ENCODE results near the gene BAZ1A.

The BAZ1A gene, protein sequence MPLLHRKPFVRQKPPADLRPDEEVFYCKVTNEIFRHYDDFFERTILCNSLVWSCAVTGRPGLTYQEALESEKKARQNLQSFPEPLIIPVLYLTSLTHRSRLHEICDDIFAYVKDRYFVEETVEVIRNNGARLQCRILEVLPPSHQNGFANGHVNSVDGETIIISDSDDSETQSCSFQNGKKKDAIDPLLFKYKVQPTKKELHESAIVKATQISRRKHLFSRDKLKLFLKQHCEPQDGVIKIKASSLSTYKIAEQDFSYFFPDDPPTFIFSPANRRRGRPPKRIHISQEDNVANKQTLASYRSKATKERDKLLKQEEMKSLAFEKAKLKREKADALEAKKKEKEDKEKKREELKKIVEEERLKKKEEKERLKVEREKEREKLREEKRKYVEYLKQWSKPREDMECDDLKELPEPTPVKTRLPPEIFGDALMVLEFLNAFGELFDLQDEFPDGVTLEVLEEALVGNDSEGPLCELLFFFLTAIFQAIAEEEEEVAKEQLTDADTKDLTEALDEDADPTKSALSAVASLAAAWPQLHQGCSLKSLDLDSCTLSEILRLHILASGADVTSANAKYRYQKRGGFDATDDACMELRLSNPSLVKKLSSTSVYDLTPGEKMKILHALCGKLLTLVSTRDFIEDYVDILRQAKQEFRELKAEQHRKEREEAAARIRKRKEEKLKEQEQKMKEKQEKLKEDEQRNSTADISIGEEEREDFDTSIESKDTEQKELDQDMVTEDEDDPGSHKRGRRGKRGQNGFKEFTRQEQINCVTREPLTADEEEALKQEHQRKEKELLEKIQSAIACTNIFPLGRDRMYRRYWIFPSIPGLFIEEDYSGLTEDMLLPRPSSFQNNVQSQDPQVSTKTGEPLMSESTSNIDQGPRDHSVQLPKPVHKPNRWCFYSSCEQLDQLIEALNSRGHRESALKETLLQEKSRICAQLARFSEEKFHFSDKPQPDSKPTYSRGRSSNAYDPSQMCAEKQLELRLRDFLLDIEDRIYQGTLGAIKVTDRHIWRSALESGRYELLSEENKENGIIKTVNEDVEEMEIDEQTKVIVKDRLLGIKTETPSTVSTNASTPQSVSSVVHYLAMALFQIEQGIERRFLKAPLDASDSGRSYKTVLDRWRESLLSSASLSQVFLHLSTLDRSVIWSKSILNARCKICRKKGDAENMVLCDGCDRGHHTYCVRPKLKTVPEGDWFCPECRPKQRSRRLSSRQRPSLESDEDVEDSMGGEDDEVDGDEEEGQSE (N-terminal part only)

DNA sequence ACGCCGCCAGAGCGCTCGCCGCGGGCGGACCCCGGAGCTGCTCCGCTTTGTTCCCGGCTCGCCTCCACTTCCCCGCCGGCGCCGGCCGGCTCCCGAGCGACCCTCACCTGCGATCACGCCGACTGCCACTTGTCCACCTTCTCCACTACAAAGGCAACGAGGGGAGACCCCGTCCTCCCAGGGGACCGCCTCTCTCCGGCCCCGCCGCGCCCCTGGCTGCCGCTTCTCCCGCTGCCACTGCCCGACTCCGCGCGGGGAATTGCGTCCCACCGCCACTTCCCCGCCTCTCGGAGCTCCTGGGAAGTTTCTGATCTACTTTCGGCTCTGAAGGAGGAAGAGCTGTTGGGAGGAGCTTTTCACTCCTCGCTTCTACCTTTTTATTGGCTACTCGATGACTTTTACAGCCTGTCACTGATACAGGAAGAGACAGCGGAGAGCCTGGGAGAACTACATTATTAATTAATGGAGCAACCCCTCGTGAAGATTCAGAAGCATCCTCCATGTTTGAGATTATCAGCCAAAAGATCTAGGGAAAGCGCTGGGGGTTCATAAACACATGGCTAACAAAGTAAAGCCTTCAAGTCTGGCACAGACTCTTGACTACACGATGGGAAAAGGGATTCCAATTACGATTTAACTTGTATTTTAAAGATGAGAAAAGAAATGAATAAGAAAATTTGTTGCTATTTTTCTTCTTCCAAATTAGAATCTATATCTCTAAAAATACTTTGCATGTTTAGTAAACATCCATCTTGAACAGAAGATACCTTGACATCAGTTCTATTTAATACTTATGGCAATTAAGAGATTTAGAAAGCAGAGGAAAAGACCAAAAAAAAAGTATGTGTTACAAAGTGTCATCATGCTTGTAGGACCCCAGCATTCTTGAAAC is at the start of gene BAZ1A:
TSS of gene BAZ1A (minus strand) at position 330 of the 892 bp plus-strand sequence. CDS start 756 bp downstream, outside the sequence.
- FAIRE-seq = no peak

DNA sequence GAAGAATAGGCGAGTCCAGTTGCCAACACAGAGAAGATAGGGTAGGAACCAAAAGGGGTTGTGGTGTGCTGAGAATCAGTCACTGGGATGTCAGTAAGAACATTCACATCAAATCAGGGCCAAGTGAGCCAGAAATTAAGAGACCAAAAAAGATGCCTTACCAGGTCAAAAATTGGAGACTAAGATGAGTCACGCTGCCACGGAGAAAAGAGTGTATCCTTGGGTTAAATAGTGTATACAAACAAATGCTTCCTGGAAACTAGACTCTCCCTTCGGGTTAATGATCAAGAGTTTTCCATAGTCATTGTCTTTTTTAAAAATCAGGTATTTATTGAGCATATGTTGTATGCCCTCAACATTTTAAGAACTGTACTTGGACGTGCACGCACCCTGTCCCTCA is 45.2 kb upstream of the BAZ1A start:
- FAIRE-seq = no peak

DNA sequence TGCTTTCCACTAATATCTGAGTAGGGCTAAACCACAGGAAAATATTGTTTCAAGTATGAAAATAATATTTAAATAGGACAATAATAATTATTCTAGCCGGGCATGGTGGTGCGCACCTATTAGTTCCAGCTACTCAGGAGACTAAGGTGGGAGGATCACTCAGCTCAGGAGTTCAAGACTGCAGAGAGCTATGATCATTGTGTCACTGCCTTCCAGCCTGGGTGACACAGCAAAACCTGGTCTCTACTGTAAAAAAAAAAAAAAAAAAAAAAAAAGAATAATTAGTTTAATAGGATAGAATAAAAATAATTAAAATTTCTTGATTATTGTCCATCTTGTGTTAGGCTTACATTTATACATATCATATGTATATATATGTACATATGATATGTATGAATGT is 38.5 kb upstream of the BAZ1A start:
- no peak for FAIRE-seq

DNA sequence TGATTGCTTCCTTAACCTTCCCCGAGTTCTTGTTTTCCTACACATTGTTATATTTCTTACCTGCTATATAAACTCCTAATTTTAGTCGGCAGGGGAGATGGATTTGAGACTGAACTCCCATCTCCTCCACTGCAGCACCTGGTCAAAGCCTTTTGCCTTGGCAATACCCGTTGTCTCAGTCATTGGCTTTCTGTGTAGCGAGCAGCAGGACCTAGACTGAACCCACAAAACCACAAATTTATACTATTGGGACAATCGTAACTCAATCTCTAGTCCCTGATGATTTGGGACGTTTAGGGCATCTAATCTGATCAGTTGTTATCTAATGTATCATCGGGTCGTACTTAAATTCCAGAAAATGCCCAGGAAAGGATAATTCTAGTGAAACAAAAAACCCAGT is 37.8 kb upstream of the BAZ1A start:
- no peak for FAIRE-seq

DNA sequence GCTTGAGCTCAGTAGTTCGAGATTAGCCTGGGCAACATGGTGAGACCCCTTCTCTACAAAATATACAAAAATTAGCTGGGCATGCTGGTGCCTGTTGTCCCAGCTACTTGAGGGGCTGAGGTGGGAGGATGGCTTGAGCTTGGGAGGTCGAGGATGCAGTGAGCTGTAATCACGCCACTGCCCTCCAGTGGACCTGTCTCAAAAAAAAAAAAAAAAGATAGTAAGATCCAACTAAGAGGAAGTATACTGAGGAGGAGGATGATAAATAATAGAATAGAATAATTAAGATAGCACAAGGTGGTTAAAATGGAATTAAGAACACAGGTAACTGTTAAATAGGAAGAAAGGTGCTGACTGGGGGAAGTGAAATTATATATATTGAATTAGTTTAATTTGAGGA is 37.0 kb upstream of the BAZ1A start:
- FAIRE-seq = no peak

DNA sequence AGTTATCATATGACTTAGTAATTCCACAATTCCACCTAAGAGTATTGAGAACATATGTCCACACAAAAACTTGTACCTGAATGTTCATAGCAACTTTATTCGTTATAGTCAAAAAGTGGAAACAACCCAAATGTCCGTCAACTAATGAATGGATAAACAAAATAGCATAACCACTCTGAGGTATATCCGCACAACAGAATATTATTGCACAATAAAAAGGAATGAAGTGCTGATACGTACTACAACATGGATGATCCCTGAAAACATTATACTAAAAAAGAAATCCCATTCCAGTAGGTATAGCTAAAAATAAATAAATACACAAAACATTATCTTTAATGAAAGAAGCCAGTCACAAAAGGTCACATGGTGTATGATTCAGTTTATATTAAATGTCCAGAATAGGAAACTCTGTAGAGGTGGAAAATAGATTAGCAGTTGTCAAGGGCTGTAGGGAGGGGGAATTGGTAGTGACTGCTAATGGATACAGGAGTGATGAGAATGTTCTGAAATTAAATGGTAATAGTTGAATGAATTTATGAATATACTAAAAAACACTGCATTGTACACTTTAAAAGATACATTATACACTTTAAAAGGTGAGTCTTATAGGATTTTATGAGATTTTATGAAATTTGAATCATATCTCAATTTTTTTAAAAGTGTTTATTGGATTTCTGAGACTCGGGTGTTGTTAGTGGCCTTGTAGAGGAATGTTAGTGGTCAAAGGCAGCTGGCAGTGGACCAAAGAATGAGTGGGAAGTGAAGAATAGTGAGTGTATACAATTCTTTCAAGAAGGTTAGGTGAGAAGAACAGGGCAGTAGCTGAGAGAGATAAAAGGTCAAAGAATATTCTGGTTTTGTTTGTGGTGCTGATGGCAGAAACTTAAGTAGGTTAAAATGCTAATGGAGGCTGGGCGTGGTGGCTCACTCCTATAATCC is 36.3 kb upstream of the BAZ1A start:
- no peak for FAIRE-seq

DNA sequence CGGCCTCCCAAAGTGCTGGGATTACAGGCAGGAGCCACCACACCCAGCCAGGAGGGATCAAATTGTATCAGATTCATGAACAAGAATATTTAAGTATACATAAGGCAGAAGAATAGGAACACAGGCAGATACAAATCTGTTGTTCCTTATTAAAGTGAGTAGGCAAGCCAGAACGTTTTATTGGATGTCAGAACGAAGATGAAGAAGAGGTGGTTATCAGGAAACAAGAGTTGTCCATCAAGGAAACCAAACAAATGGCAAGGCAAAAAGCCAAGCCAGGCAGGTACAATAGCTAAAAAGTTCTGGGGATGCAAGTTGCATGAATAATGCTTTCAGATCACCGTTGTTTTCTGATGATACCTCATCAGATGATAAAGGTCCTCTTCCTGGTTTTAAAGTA is 31.1 kb upstream of the BAZ1A start:
- FAIRE-seq = no peak

DNA sequence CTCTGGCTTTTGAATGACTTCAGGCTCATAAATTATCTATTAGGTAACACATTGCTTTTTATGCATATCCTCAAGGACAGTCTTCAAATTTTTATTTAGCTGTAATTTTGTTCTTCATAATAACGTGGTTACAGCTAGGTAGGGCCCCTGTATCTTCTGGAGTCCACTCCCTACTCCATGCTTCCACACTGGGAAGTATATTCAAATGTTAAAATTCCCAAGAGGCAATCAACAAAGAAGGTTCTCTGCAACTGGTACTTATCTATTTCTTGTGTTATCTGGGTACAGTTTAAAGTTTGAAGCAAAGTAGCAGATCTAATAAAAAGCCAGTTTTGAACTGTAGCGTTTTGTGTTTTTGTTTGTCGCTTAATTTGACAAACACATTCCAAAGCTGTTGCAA is 20.1 kb upstream of the BAZ1A start:
- no peak for FAIRE-seq

DNA sequence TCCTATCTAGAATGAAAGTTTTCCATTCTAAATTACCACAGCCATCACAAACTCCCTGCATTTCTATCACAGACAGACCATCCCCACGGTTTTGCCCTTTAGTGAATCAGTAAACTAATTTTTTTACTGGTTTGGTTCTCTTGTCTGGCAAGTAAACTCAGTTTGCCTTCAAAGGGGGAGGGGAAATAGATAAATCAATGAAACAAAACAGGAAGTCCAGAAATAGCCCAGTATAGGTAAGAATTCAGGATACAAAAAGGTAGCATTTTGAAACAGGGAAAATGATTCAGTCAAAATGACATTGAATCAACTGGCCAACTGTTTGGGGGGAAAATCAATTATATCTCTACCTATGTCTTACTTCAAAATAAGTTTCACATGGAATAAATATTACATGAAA is 15.8 kb upstream of the BAZ1A start:
- FAIRE-seq = no peak

DNA sequence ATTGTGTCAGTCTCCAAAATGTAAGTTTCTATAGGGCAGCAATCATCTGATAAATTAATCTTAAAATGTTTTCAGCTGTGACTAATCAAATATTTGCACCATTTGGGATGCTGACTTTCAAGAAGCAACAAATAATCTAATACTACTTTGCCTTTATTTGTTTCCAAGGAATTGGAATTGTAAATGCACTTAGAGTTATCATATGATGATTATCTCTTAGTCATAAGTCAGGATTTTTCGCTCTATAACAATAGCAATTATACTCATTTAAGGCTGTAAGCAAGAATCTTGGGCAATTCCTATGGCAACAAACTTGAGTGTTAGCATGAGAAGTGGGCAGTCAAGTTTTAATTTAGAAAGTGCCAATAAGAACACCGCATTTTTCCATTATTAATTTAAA is 13.0 kb upstream of the BAZ1A start:
- no peak for FAIRE-seq

DNA sequence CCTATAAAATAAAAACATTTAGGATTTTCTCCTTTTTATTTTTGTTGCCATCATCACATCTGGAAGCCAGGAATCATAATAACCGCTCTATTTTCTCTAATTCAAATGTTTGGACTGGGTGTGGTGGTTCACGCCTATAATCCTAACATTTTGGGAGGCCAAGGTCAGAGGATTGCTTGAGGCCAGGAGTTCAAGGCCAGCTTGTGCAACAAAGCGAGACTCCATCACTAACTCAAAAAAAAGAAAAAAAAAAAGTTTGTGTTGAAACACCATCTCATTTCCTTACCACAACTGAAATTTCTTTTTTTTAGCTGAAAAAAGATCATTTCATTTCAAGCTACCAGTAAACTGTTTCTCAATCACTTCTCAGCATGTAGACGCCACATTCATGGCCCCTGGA is 8.8 kb upstream of the BAZ1A start:
- FAIRE-seq = no peak

DNA sequence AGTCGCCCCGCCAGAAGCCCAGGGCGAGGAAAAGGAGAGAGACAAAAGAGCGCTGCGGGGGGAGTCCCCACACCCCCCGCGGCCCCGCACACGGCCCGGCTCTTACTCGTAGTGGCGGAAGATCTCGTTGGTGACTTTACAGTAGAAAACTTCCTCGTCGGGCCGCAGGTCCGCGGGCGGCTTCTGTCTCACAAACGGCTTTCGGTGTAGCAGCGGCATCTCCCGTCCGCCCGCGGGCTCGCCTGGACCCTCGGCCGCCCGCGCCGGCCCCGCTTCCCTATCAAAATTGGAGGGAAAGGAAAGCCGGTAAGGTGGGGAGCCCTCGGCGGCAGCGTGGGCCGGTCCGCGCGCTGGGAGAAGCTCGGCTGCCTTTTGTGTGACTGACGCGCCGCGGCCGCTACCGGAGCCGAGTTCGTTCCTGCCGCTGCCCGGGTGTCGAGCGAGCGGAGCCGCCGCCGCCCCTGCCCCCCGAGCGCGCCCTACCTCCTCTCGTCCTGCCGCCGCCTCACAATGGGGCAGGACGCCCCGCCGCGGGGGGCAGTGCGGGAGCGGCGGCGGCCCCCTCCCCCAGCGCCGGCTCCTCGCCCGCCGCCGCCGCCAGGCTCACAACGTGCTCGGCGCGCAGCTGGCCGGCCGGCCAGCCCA is 652 bp downstream of the BAZ1A start:
- FAIRE-seq = no peak

DNA sequence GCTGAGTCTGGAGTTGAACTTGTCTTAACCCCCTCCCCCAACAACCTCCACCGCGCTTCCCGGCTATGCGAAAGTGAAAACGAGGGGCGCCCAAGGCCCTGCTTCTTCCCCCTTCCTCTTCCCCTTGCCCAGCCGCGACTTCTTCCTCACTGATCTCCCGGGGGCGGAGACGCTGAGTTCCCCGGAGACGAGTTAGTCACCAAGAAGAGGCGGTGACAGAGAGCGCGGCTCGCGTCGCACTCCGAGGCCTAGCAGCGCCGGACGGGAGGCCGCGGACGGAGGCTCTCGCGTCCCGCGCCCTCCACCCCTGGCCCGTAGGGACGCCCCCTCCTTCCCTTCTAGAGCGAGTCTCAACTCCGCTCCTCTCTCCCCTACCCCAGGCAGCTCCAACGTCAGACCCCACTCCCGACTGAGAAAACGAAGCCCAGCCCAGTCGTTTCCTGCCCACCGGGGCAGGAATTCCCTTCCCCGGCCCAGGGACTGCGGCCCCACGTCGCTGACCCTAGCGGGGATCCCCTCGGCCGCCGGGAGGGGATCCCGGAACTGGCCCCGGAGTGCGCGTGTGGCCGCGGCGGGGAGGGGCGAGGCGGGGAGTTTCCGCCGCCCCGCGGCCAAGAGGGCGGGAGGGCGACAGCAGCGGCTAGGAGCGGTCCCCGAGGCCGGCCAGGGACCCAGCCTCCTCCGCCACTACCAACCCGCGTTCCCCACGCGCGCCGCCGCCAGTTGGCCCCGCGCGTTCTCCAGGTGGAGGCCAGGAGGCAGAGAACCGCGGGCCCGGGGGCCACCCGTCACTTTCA is 1.4 kb downstream of the BAZ1A start:
- FAIRE-seq = no peak

DNA sequence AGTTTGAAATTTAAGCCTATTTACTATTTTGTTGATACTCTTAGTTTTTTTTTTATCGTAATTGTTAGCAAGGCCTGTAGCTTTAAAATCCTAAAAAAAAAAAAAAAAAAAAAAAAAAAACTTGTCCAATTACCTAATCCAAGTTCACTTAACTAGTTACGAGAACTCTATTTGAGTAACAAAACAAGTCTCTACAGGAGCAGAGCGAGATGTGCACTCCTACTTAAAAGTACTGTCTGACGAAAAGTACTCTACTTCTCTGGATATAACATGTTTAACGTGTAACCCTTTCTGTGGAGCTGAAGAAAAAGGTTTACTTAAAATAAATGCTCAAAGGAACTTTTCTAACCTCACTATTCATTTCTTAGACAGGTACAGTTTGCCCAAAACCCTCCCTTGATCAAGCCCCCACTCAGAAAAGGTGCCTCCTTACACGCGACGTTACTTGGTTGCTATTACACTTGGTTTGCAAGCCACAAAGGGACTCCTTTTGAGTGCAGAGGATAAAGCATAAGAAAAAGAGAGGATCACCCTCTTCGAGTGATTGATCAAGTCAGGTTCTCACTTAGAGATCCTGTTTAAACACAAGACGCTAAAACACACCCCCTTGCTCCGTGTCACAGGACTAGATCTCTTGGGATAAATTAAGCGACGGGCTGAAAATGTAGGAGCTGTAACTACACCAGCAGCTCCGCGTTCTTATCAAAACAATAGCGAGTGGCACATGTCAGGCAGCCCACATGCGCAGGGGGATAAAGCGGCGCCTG is 2.2 kb downstream of the BAZ1A start:
- FAIRE-seq = no peak

DNA sequence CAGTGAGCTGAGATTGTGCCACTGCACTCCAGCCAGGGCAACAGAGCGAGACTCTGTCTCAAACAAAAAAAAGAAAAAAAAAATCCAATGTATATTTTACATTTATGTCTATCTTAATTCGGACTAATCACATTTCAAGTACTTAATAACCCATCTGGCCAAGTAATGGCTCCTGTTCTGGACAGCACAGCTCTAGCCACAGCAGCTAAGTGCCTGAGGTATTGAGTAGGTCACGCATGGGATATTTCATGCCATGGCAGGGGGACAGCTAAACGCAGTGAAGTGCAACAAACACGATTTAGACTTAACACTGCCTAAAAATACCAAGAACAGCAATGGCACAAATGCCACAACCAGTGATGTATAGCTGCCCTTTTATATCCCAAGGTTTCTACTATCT is 8.0 kb downstream of the BAZ1A start:
- FAIRE-seq = no peak

DNA sequence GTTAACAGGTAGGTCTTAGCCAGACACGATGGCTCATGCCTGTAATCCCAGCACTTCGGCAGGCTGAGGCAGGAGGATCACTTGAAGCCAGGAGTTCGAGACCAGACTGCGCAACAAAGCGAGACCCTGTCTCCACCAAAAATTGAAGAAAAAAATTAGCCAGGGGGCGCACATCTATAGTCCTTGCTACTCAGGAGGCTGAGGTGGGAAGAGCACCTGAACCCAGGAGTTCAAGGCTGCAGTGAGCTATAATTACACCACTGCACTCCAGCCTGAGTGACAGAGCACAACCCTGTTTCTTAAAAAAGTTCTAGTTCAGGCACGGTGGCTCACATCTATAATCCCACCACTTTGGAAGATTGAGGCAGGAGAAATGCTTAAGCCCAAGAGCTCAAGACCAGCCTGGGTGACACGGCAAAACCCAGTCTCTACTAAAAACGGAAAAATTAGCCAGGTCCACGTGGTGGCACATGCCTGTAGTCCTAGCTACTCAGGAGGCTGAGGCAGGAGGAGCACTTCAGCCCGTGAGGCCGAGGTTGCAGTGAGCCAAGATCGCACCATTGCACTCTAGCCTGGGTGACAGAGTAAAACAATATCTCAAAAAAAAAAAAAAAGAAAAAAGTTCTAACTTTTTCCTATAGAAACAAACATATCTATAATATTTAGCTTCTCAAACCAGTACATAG is 9.1 kb downstream of the BAZ1A start:
- no peak for FAIRE-seq

DNA sequence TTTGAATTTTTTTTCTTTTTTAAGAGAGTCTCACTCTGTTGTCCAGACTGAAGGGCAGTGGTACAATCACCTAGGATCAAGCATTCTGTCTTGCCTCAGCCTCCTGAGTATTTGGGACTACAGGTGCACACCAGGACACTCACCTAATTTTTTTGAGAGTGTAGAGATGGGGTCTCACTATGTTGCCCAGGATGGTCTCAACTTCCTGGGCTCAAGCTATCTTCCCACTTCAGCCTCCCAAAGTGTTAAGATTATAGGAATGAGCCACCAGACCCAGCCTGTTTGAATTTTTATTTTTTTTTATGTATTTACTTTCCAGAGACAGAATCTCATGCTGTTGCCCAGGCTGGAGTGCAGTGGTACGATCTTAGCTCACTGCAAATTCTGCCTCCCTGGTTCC is 11.3 kb downstream of the BAZ1A start:
- FAIRE-seq = no peak

DNA sequence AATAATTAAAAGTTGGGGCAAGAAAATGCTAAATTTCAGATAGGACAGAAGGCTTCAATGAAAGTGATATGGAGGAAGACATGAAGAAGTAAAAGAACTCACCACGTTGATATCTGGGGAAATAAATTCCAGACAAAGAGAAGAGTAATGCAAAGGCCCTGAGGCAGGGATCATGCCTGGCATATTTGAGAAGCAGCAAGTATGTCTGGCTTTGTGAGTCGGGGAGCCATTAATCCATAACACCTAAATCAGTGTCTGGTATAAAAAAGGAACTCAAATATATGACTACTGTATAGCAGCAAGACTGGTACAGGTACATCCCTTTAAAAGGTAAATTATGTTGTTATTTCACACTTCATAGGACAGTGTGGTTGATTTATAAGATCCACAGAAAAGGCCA is 16.4 kb downstream of the BAZ1A start:
- no peak for FAIRE-seq
